GM23338 (cell line): ENCODE results near the gene RTN4RL2. TPM values are rescaled to one million over a fixed set of nuclear protein-coding genes. Genes with fewer than 3 reads are reported as not detected.

Experiments
- ATAC-seq: fragments of 200-7000 bp; cut with Tn5 transposase; 3 replicates; pipeline ENCODE4 v1.9.1; 2020
- DNase-seq: peaks from one replicate; pipeline ENCODE4 v3.0.0-alpha.2; 2015; ENCODE audit warnings: low spot score
- H2AFZ ChIP-seq: fragments of 200-600 bp; sonication (generic); 2 replicates; pipeline ENCODE4 v1.8.0; 2016; ENCODE audit warnings: antibody characterized with exemption, mild to moderate bottlenecking, moderate library complexity
- H3F3A ChIP-seq: fragments of 200-600 bp; sonication (generic); replicated peaks from 2 replicates; pipeline ENCODE4 v1.8.0; 2017; ENCODE audit warnings: antibody characterized with exemption, mixed run types, low read depth
- H3K27ac ChIP-seq: fragments of 200-600 bp; sonication (generic); 2 replicates; pipeline ENCODE4 v1.6.1; 2016; ENCODE audit warnings: low read depth
- H3K27me3 ChIP-seq: fragments of 200-600 bp; sonication (generic); 2 replicates; pipeline ENCODE4 v1.8.0; 2016; ENCODE audit warnings: mild to moderate bottlenecking, mixed run types, moderate library complexity; ENCODE audit not compliant: insufficient read depth
- H3K36me3 ChIP-seq: fragments of 200-600 bp; sonication (generic); 2 replicates; pipeline ENCODE4 v1.8.0; 2016; ENCODE audit warnings: mild to moderate bottlenecking; ENCODE audit not compliant: insufficient read depth
- H3K4me1 ChIP-seq: fragments of 200-600 bp; sonication (generic); 2 replicates; pipeline ENCODE4 v1.8.0; 2016; ENCODE audit warnings: mild to moderate bottlenecking, moderate library complexity; ENCODE audit not compliant: insufficient read depth
- H3K4me2 ChIP-seq: fragments of 200-600 bp; sonication (generic); 2 replicates; pipeline ENCODE4 v1.7.1; 2017; ENCODE audit warnings: mixed run types
- H3K4me3 ChIP-seq: fragments of 200-600 bp; sonication (generic); 2 replicates; pipeline ENCODE4 v1.6.1; 2016; ENCODE audit warnings: mixed run types
- H3K79me2 ChIP-seq: fragments of 200-600 bp; sonication (generic); replicated peaks from 2 replicates; pipeline ENCODE4 v1.8.0; 2017; ENCODE audit warnings: mild to moderate bottlenecking; ENCODE audit not compliant: insufficient read depth
- H3K9me2 ChIP-seq: fragments of 200-600 bp; sonication (generic); 2 replicates; pipeline ENCODE4 v1.8.0; 2017; ENCODE audit not compliant: insufficient read depth
- H4K20me1 ChIP-seq: fragments of 200-600 bp; sonication (generic); replicated peaks from 2 replicates; pipeline ENCODE4 v1.8.0; 2017; ENCODE audit warnings: mild to moderate bottlenecking; ENCODE audit not compliant: insufficient read depth
- H3K27ac Mint-ChIP-seq: 2 replicates; pipeline ENCODE4 v1.8.0; 2020; ENCODE audit warnings: inconsistent platforms, mild to moderate bottlenecking, moderate library complexity, mixed read lengths
- H3K27me3 Mint-ChIP-seq: 3 replicates; pipeline ENCODE4 v1.8.0; 2022; ENCODE audit warnings: low read depth, mild to moderate bottlenecking, moderate library complexity, mixed read lengths, inconsistent platforms; ENCODE audit not compliant: insufficient read depth, poor library complexity
- H3K36me3 Mint-ChIP-seq: 3 replicates; pipeline ENCODE4 v1.8.0; 2021; ENCODE audit warnings: low read depth, mild to moderate bottlenecking, inconsistent platforms, moderate library complexity, mixed read lengths
- H3K4me1 Mint-ChIP-seq: 3 replicates; pipeline ENCODE4 v1.8.0; 2020; ENCODE audit warnings: mild to moderate bottlenecking, inconsistent platforms, mixed read lengths
- H3K4me3 Mint-ChIP-seq: 3 replicates; pipeline ENCODE4 v1.8.0; 2021; ENCODE audit warnings: moderate library complexity, mild to moderate bottlenecking, inconsistent platforms, mixed read lengths
- H3K9me3 Mint-ChIP-seq: 3 replicates; pipeline ENCODE4 v1.8.0; 2020; ENCODE audit warnings: moderate library complexity, mild to moderate bottlenecking, inconsistent platforms, mixed read lengths
- CREB1 ChIP-seq: fragments of 250-450 bp; sonication (Bioruptor Pico); IDR thresholded peaks from 2 replicates; pipeline ENCODE4 v1.5.0; 2020; ENCODE audit warnings: low read depth, mild to moderate bottlenecking, moderate library complexity
- CTCF ChIP-seq, 2 experiments: fragments of 200-600 bp in 1 of 2; sonication (generic) in 1 of 2; conservative IDR thresholded peaks; 2 replicates each; pipeline versions ENCODE4 v1.5.1 to v1.6.1; 2016 to 2017; ENCODE audit warnings: antibody characterized with exemption in 2 of 2, low read depth in 2 of 2, mild to moderate bottlenecking in 2 of 2, moderate library complexity in 1 of 2
- ETS1 ChIP-seq: IDR thresholded peaks from 2 replicates; pipeline ENCODE4 v1.6.1; 2016; ENCODE audit warnings: antibody characterized with exemption
- EZH2 ChIP-seq: fragments of 200-600 bp; sonication (generic); IDR thresholded peaks from one replicate; pipeline ENCODE4 v1.8.0; 2017; ENCODE audit warnings: antibody characterized with exemption, mild to moderate bottlenecking, low read depth; ENCODE audit not compliant: unreplicated experiment
- EZH2phosphoT487 ChIP-seq: fragments of 200-600 bp; sonication (generic); IDR thresholded peaks from one replicate; pipeline ENCODE4 v1.8.1; 2018; ENCODE audit warnings: antibody characterized with exemption; ENCODE audit not compliant: unreplicated experiment
- JUNB ChIP-seq: IDR thresholded peaks from one replicate; pipeline ENCODE4 v1.6.1; 2016; ENCODE audit warnings: antibody characterized with exemption; ENCODE audit not compliant: unreplicated experiment
- NANOG ChIP-seq: IDR thresholded peaks from 2 replicates; pipeline ENCODE4 v1.6.1; 2016; ENCODE audit warnings: antibody characterized with exemption, borderline replicate concordance
- POLR2AphosphoS5 ChIP-seq: IDR thresholded peaks from 2 replicates; pipeline ENCODE4 v1.6.1; 2016; ENCODE audit warnings: antibody characterized with exemption, low read depth
- REST ChIP-seq: IDR thresholded peaks from one replicate; pipeline ENCODE4 v1.6.1; 2018; ENCODE audit warnings: antibody characterized with exemption; ENCODE audit not compliant: unreplicated experiment
- STAT1 ChIP-seq: IDR thresholded peaks from one replicate; pipeline ENCODE4 v1.6.1; 2016; ENCODE audit warnings: antibody characterized with exemption; ENCODE audit not compliant: unreplicated experiment
- ZNF114 ChIP-seq: fragments of 250-450 bp; sonication (Bioruptor Pico); IDR thresholded peaks from 2 replicates; pipeline ENCODE4 v1.5.0; 2020; ENCODE audit warnings: mild to moderate bottlenecking, moderate library complexity
- ZNF331 ChIP-seq: fragments of 250-450 bp; sonication (Bioruptor Pico); IDR thresholded peaks from 2 replicates; pipeline ENCODE4 v1.5.0; 2020; ENCODE audit warnings: low read depth, mild to moderate bottlenecking, moderate library complexity
- ZNF462 ChIP-seq: fragments of 250-450 bp; sonication (Bioruptor Pico); IDR thresholded peaks from 2 replicates; pipeline ENCODE4 v1.5.0; 2020; ENCODE audit warnings: mild to moderate bottlenecking, moderate library complexity
- polyA plus RNA-seq: library from polyadenylated mRNA; unstranded; fragments of >200 nt; fragmentation: Nextera tagmentation; extraction: Ambion mirVana; gene quantifications from 2 replicates; pipeline ENCODE4 v1.2.1, GENCODE V29; 2016
- total RNA-seq: library from RNA; depleted of rRNA; stranded (reverse); fragments of >200 nt; shearing (Covaris generic); gene quantifications from 2 replicates; pipeline ENCODE4 v1.2.3, GENCODE V29; 2014

Gene RTN4RL2
- total and polyA plus RNA-seq, 2 experiments from 2014 or later = 13.9 to 15.9 TPM

- Histone ChIP-seq H3K4me3 (no peak overlapping the region), H3K4me2 (no peak overlapping the region), H3K79me2 (0 out of 2 replicates have a peak, but pooled peaks cover 5% of the 10 kb centered on the region), H4K20me1 (no peaks in the 10 kb centered on the region; the same call in none of the 2 replicates), H3K27me3 (peaks cover 11% of the 10 kb centered on the region; the same call in 1 of the 2 replicates), H3K27ac (no peak overlapping the region), H3K36me3 (no peaks in the 10 kb centered on the region; the same call in 1 of the 2 replicates), H2AFZ (no peak overlapping the region), H3K9me2 (no peaks in the 10 kb centered on the region), H3K4me1 (peaks cover 15% of the 10 kb centered on the region), H3F3A (no peaks in the 10 kb centered on the region; the same call in 1 of the 2 replicates)
- peaks cover 21% of the 10 kb centered on the region for H3K4me1 Mint-ChIP-seq
- ATAC-seq = no peak
- no peaks in the 10 kb centered on the region for H3K9me3 Mint-ChIP-seq
- H3K36me3 Mint-ChIP-seq = peaks cover 34% of the 10 kb centered on the region
- no peak overlapping the region for H3K4me3 Mint-ChIP-seq
- TF ChIP-seq EZH2 (no peak), CREB1 (CRISPR knock-in tag) (no peak), ETS1 (no peak), POLR2AphosphoS5 (no peak), JUNB (no peak), NANOG (no peak), ZNF462 (CRISPR knock-in tag) (no peak), REST (no peak), ZNF331 (CRISPR knock-in tag) (no peak), STAT1 (no peak), ZNF114 (CRISPR knock-in tag) (no peak), EZH2phosphoT487 (no peak), CTCF (conservative IDR thresholded peaks at IDR 0.05; ENCODE audit: low read depth in 2 of 2) (no peak)
- DNase-seq = no peak
- peaks cover 19% of the 10 kb centered on the region for H3K27me3 Mint-ChIP-seq
- H3K27ac Mint-ChIP-seq = no peak overlapping the region
These were observed 36.1 kb upstream of the RTN4RL2 start for GRCh38 chr11:57424137-57424791.
